ENCODE results near the gene HYDIN.

DNA sequence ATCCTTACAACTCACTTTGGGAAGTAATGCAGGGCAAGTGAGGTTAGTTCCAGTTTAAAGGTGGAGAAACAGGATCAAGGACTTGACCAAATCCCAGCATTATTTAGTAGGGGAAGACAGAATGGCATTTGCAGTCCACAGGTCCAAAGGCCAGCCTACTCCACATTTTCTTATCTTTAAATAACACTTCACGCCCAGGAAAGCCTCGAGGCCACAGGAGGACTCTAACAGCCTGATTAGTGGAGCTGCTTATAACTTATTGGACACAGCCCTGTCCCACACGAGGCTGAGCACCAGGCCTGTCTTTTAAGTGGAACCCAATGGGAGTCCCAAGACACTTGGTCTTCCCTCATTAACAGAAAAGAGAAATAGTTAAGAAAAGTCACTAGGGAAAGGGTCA, 12.1 kb upstream of the HYDIN start:
- TF ChIP-seq POLR2A (IDR thresholded peaks at IDR 0.05): no peak
- TF ChIP-seq, protein P1, sequence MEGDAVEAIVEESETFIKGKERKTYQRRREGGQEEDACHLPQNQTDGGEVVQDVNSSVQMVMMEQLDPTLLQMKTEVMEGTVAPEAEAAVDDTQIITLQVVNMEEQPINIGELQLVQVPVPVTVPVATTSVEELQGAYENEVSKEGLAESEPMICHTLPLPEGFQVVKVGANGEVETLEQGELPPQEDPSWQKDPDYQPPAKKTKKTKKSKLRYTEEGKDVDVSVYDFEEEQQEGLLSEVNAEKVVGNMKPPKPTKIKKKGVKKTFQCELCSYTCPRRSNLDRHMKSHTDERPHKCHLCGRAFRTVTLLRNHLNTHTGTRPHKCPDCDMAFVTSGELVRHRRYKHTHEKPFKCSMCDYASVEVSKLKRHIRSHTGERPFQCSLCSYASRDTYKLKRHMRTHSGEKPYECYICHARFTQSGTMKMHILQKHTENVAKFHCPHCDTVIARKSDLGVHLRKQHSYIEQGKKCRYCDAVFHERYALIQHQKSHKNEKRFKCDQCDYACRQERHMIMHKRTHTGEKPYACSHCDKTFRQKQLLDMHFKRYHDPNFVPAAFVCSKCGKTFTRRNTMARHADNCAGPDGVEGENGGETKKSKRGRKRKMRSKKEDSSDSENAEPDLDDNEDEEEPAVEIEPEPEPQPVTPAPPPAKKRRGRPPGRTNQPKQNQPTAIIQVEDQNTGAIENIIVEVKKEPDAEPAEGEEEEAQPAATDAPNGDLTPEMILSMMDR (IDR thresholded peaks at IDR 0.05): no peak
- no peak for TF ChIP-seq EP300 (IDR thresholded peaks at IDR 0.05)
- TF ChIP-seq POLR2AphosphoS5 (IDR thresholded peaks at IDR 0.05): no peak

Data from gastroesophageal sphincter (tissue), 3 donors.